ENCODE data around the gene DMD.

Gene DMD

GRCh38 chrX:33126469-33126868 lies 84.9 kb downstream of the DMD start:
- DNase-seq (ENCODE audit: low read depth) = no peak
- no peak for TF ChIP-seq CTCF (IDR thresholded peaks at IDR 0.05; ENCODE audit: control insufficient read depth, insufficient read depth, low read depth, low read length, missing control alignments)
- H3K4me3 ChIP-seq (ENCODE audit: control insufficient read depth, low read depth, low read length) = no peak overlapping the region

- TF ChIP-seq CTCF (IDR thresholded peaks at IDR 0.05; ENCODE audit: control insufficient read depth, insufficient read depth, low read depth, low read length, missing control alignments) = no peak
These were observed 101.5 kb downstream of the DMD start for GRCh38 chrX:33109858-33110257.

GRCh38 chrX:33106737-33107136 lies 104.6 kb downstream of the DMD start:
- no peak for DNase-seq (ENCODE audit: low read depth)
- TF ChIP-seq CTCF (IDR thresholded peaks at IDR 0.05; ENCODE audit: control insufficient read depth, insufficient read depth, low read depth, low read length, missing control alignments) = no peak
- no peak overlapping the region for H3K4me3 ChIP-seq (ENCODE audit: control insufficient read depth, low read depth, low read length)

More at GRCh38 chrX:33109858-33110257, 101.5 kb downstream of the DMD start:
- DNase-seq (ENCODE audit: low read depth) = no peak
- H3K4me3 ChIP-seq (ENCODE audit: control insufficient read depth, low read depth, low read length) = no peak overlapping the region

- no peak for TF ChIP-seq CTCF (IDR thresholded peaks at IDR 0.05; ENCODE audit: control insufficient read depth, insufficient read depth, low read depth, low read length, missing control alignments)
- no peak for DNase-seq (ENCODE audit: low read depth)
- no peak overlapping the region for H3K4me3 ChIP-seq (ENCODE audit: control insufficient read depth, low read depth, low read length)
These were observed 116.3 kb downstream of the DMD start for GRCh38 chrX:33095079-33095478.

- DNase-seq (ENCODE audit: low read depth) = no peak
- no peak for TF ChIP-seq CTCF (IDR thresholded peaks at IDR 0.05; ENCODE audit: control insufficient read depth, insufficient read depth, low read depth, low read length, missing control alignments)
- no peak overlapping the region for H3K4me3 ChIP-seq (ENCODE audit: control insufficient read depth, low read depth, low read length)
These were observed 123.9 kb downstream of the DMD start for GRCh38 chrX:33087411-33087810.

- TF ChIP-seq CTCF (IDR thresholded peaks at IDR 0.05; ENCODE audit: control insufficient read depth, insufficient read depth, low read depth, low read length, missing control alignments) = no peak
- DNase-seq (ENCODE audit: low read depth) = no peak
- no peak overlapping the region for H3K4me3 ChIP-seq (ENCODE audit: control insufficient read depth, low read depth, low read length)
These were observed 124.5 kb downstream of the DMD start for GRCh38 chrX:33086886-33087285.

- DNase-seq (ENCODE audit: low read depth) = no peak
- H3K4me3 ChIP-seq (ENCODE audit: control insufficient read depth, low read depth, low read length) = no peak overlapping the region
- TF ChIP-seq CTCF (IDR thresholded peaks at IDR 0.05; ENCODE audit: control insufficient read depth, insufficient read depth, low read depth, low read length, missing control alignments) = no peak
These were observed 129.0 kb downstream of the DMD start for GRCh38 chrX:33082371-33082770.
